ENCODE results near the gene ENTPD3.
A peak's percentile ranks its signal among the peaks of the same experiment; 100 is the strongest.
"Not testable (repeated sequence)": the region's sequence is repeated elsewhere in the genome, so short reads cannot be mapped to it uniquely, and the experiment has no call there.

ENTPD3 gene

DNA sequence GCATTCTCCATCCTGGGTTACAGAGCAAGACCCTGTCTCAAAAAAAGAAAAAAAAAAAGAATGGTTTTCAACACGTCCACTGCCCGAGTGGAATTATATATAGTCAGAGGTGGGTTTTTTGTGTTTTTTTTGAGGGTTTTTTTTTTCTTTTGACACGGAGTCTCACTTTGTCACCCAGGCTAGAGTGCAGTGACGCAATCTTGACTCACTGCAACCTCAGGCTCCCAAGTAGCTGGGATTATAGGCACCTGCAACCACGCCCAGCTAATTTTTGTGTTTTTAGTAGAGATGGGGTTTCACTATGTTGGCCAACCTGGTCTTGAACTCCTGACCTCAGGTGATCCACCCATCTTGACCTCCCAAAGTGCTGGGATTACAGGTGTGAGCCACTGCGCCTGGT is 73.5 kb downstream of the ENTPD3 start:
- not testable (repeated sequence) for DNase-seq (ENCODE audit: low spot score)

DNA sequence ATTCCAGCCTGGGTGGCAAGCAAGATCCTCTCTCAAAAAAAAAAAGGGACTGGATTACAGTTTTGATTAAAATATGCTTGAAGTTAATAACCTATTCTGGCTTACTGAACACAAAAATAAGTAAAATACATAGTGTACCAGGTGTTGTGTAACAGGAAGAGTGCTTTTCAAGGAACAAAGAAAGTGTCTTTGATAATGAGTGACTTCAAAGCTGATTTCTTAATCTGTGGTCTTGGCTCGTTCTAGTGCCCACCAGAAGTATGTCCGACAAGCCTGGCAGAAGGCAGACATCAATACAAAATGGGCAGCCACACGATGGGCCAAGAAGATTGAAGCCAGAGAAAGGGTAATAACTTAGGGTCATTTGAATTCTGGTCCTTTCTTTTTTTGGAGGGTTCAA is 74.2 kb downstream of the ENTPD3 start:
- no peak for DNase-seq (ENCODE audit: low spot score)

DNA sequence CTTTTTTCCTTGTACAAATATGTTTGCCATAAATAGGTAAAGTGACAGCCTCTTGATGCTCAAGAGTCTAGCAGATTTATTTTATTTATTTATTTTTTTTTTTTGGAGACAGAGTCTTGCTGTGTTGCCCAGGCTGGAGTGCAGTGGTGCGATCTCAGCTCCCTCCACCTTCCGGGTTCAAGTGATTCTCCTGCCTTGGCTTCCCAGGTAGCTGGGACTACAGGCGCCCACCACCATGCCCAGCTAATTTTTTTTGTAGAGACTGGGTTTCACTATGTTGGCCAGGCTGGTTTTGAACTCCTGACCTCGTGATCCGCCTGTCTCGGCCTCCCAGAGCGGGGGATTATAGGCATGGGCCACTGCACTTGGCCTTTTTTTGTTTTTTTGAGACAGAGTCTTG is 75.9 kb downstream of the ENTPD3 start:
- not testable (repeated sequence) for DNase-seq (ENCODE audit: low spot score)

DNA sequence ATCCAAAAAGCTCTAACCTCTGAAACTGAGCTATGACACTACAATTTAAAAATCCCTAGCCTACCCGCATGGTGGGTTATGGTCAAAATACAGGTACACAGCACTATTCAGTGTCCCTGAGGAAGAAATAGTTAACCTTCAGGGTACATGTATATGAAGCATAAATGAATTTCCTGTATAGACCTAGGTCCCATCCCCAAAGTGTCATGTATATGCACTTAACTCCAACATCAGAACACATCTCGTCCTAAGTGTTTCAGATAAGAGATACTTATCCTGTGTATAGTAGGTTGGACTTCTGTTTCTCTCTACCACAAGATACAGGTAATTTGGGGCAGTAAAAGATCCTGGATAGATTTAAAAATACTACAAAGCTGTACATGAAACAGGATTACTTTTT is 76.6 kb downstream of the ENTPD3 start:
- DNase-seq (ENCODE audit: low spot score), result no peak

DNA sequence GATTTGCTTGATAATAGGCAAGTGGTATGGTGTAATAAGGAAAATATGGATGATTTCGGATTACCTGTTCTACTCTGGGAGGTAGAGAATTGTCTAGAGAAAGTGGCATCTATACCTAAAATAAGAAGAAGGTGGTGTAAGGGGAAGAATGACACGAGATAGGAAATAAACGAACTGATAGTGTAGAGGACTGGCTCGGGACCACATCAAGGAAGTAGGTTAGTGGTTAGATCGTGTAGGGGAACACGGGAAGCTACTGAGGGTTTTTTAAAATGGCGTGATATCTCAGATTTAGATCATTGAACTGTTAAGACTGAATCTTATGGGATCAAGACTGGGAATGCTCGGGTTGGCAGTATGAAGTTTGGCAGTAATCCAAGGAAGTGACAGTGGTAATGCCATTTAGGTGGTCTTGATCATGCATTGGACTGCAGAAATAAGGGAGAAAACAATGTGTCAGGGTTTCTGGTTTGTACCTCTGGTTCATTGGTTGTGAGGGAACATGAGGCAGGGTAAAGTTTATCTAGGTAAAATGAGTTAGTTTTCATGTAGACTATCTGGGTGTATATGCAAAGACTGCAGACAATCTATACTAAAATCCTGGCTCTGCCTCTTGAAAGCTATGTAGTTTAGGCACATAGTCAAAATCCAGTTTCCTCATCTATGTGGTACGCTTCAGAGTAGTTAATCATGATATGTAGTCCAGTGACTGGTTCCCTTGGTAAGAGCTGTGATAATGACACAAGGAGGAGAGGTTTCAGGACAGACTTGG is 77.5 kb downstream of the ENTPD3 start:
- no peak for DNase-seq (ENCODE audit: low spot score)

DNA sequence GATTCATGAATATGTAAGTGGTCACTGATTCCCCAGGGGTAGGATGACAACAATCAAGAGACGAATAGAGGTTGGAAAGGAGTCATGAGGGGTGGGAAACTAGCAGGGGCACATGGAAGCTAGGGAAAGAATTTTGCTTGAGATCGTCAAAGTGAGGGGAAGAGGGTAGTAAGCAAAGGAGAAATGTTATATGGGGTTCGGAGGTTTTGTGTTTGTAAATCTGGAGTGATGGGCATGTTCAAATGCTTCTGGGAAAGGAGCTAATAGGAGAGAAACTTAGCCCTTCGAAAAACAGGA is 78.1 kb downstream of the ENTPD3 start:
- DNase-seq (ENCODE audit: low spot score), result no peak

DNA sequence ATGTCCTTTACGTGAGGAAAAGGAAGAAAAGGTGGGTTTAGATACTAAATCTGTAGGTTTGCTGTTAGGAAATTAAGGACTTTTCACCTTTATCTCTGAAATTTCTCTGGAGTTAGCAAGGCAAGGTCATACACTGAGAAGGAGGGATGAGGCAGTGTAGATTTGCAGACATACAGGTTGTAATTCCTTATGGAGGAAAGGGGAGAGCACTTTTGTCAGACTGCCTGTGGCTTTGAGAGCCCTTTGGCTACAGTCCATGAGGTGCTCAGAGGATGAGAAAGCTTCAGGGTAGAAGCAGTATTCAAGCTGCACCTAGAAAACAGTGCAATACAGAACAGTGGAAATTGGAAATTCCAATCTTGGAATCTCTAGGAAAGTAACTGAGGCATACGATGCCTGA is 78.5 kb downstream of the ENTPD3 start:
- DNase-seq (ENCODE audit: low spot score), result no peak

DNA sequence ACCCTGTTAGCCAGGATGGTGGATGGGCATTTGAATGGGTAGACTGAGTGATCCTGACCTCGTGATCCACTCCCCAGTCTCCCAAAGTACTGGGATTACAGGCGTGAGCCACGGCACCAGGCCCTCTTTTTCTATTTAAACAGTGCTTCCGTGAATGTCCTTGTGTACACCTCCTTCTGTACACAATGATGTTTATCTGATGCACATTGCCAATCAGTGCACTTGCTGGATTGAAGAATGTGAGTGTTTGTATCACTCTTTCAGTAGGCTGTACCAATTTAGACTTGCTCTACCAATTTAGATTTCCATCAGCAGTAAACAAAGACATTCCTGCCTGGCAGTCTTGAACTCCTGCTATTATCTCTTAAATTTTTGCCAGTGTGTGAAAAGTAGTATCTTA is 81.0 kb downstream of the ENTPD3 start:
- no peak for DNase-seq (ENCODE audit: low spot score)

DNA sequence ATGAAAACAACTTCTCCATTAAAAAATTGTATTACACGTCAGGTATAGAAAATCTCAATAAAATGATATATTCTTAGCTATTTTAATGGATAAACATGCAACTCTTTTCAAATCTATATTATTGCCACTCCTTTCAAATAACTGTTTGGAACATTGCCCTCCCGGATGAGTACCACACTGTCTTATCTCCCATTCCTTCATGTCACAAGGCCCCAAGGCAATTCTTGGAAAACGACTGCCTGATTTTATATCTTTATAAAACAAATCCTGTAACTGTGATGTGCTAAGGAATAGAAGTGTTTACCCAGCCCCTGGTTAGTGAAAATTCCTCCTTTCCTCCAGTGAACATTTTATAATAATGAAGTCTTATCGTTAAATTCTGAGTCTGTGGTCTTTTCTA is 83.7 kb downstream of the ENTPD3 start:
- DNase-seq (ENCODE audit: low spot score), result no peak

DNA sequence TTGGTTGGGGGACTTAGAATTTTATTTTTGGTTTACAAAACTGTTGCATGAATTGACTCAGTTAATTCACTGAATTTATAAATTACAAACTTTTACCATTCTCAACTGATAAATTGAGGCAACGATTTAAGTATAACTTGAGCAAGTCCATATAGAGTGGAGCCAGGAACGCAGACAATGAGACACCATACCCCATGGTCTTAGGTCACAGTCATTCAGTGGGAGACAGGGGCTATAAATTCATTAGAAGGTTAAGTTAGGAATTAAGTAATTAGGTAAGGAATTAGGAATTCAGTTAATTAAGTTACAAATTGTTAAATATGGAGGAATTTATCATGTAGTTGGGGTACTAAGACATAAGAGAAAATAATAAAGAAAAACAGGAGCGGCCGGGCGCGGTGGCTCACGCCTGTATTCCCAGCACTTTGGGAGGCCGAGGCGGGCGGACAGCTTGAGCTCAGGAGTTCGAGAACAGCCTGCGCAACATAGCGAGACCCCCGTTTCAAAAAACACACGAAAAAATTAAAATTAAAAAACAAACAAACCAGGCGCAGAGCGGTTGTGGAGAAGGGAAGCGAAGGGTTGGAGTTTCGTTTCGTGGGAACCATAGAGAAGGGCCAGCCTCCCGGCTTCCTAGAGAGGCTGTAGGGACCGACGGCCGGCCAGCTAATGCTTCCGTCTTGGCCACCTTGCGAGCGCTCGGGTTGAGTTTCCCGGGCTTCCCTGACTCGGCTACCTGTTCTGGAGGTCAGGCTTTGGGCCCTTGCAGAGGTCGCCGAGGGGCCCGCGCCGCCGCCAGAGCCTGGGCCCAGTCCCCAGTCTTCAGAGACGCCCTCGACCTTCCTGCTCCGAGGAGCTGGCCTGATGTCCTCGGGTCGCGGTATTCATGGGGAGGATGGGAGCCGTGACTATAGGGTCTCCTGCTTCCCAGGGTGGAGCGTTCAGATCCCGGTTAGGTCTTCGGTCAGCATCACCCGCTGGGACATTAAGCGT is 89.8 kb downstream of the ENTPD3 start, which contains the start of gene ZNF619:
Gene ZNF619 (plus strand): TSS at position 645 of the 993 bp plus-strand sequence. CDS start 858 bp downstream, outside the sequence.
- peak; percentile 75 for DNase-seq (ENCODE audit: low spot score)

DNA sequence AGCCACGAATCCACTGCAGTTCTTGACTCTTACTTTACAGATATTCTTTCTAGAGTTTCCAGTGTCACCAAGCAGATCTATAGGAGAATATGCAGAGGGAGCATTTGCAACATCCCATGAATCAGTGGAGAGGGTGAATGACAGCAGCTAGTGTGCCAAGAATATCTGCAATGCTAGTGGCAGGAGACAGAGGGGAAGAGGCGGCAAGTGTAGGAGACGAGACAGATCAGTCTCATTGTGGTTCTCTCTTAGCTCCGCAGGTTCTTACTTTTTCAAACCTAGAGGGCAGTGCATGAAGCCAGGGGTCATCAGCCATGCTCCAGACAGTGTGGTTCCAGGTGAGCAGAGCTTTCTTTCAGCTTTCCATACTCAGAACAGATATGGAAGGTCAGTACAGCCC is 90.7 kb downstream of the ENTPD3 start:
- DNase-seq (ENCODE audit: low spot score), result no peak
